ENCODE data around the gene RER1. TPM values are rescaled to one million over a fixed set of nuclear protein-coding genes. Genes with fewer than 3 reads are reported as not detected.

RER1 gene
- total RNA-seq, 1 experiment from 2014 or later, result 155 TPM

- ChIA-PET CTCF (no interaction called here), RAD21 (ENCODE audit: low non-redundant PET in 1 of 2, low total read pairs in 2 of 2, uncharacterized antibody in 2 of 2, unreplicated experiment in 2 of 2) (no interaction called here), POLR2A (no interaction called here)
- peaks cover 7% of the 10 kb centered on the region; the same call in 1 of the 2 replicates for H3K27me3 ChIP-seq (ENCODE audit: insufficient read depth, low read length)
- H4K20me1 ChIP-seq (ENCODE audit: insufficient read depth), result no peaks in the 10 kb centered on the region
- H3K79me2 ChIP-seq (ENCODE audit: insufficient read depth, low read length), result no peaks in the 10 kb centered on the region
- no peak overlapping the region for H3K9ac ChIP-seq (ENCODE audit: low read length)
- H3K4me3 ChIP-seq (replicated peaks in 1 of 2; ENCODE audit: low read depth in 1 of 2, low read length in 2 of 2), result no peak overlapping the region
- intact Hi-C loops (cut with micrococcal nuclease), result no loop called here
- H3K27ac ChIP-seq (ENCODE audit: low read depth, low read length), result no peak overlapping the region
- no peak for ATAC-seq
- H3K4me2 ChIP-seq (ENCODE audit: low read length), result no peak overlapping the region
- no peak overlapping the region for H2AFZ ChIP-seq (ENCODE audit: low read depth, low read length, poor library complexity, severe bottlenecking)
- BruUV-seq (replicated peaks), result no TSS peak
- H3K9me2 ChIP-seq (ENCODE audit: insufficient read depth), result no peaks in the 10 kb centered on the region
- peaks cover 3 to 9% of the 10 kb centered on the region in 2 experiments; a peak in 2 of 4 replicates for H3K9me3 ChIP-seq (ENCODE audit: control insufficient read depth in 1 of 2, insufficient read depth in 1 of 2, low read depth in 1 of 2, low read length in 2 of 2)
- no peaks in the 10 kb centered on the region for H3K4me1 ChIP-seq (ENCODE audit: control insufficient read depth in 1 of 2, insufficient read depth in 2 of 2, low read length in 2 of 2)
- no peak for TF ChIP-seq FOSL1 (IDR thresholded peaks at IDR 0.05; ENCODE audit: low read depth)
- TF ChIP-seq JUND (IDR thresholded peaks at IDR 0.05), result no peak
- no peak for TF ChIP-seq CTCF (IDR thresholded peaks at IDR 0.05 in 2 of 3, conservative IDR thresholded peaks at IDR 0.05 in 1 of 3; ENCODE audit: borderline replicate concordance in 1 of 3, insufficient read depth in 1 of 3, low read depth in 2 of 3, low read length in 2 of 3)
- DNase-seq (ENCODE audit: low read depth, low spot score), result no peak
- H3K36me3 ChIP-seq (ENCODE audit: control insufficient read depth in 1 of 2, insufficient read depth in 2 of 2, low read length in 2 of 2), result no peaks in the 10 kb centered on the region
Measured at GRCh38 chr1:2431518-2431917, 39.9 kb downstream of the RER1 start.

- TF ChIP-seq ZBTB33 (IDR thresholded peaks at IDR 0.05; ENCODE audit: extremely low read depth, insufficient replicate concordance, low read length), result no peak
- no peaks in the 10 kb centered on the region for H3K4me1 ChIP-seq (ENCODE audit: control insufficient read depth in 1 of 2, insufficient read depth in 2 of 2, low read length in 2 of 2)
- H2AFZ ChIP-seq (ENCODE audit: low read depth, low read length, poor library complexity, severe bottlenecking), result no peak overlapping the region
- peaks cover 3 to 9% of the 10 kb centered on the region in 2 experiments; a peak in 2 of 4 replicates for H3K9me3 ChIP-seq (ENCODE audit: control insufficient read depth in 1 of 2, insufficient read depth in 1 of 2, low read depth in 1 of 2, low read length in 2 of 2)
- peaks cover 7% of the 10 kb centered on the region; the same call in 1 of the 2 replicates for H3K27me3 ChIP-seq (ENCODE audit: insufficient read depth, low read length)
- ChIA-PET POLR2A (no interaction called here), CTCF (no interaction called here), RAD21 (ENCODE audit: low non-redundant PET in 1 of 2, low total read pairs in 2 of 2, uncharacterized antibody in 2 of 2, unreplicated experiment in 2 of 2) (no interaction called here)
- H3K4me3 ChIP-seq (replicated peaks in 1 of 2; ENCODE audit: low read depth in 1 of 2, low read length in 2 of 2), result no peak overlapping the region
- H3K79me2 ChIP-seq (ENCODE audit: insufficient read depth, low read length), result no peaks in the 10 kb centered on the region
- no peak for DNase-seq (ENCODE audit: low read depth, low spot score)
- no peak overlapping the region; the same call in 1 of the 2 replicates for H3K27ac ChIP-seq (ENCODE audit: low read depth, low read length)
- intact Hi-C loops (cut with micrococcal nuclease), result no loop called here
- H4K20me1 ChIP-seq (ENCODE audit: insufficient read depth), result no peaks in the 10 kb centered on the region
- H3K36me3 ChIP-seq (ENCODE audit: control insufficient read depth in 1 of 2, insufficient read depth in 2 of 2, low read length in 2 of 2), result no peaks in the 10 kb centered on the region
- no peak overlapping the region for H3K9ac ChIP-seq (ENCODE audit: low read length)
- H3K4me2 ChIP-seq (ENCODE audit: low read length), result no peak overlapping the region
- ATAC-seq, result no peak
- BruUV-seq (replicated peaks), result no TSS peak
- H3K9me2 ChIP-seq (ENCODE audit: insufficient read depth), result no peaks in the 10 kb centered on the region
Measured at GRCh38 chr1:2432441-2432844, 40.8 kb downstream of the RER1 start.
